Breast epithelium (tissue), 4 donors: ENCODE results near the gene PLA2G4A. TPM values are rescaled to one million over a fixed set of nuclear protein-coding genes. Genes with fewer than 3 reads are reported as not detected.

ENCODE experiments used
- DNase-seq, 2 donors: peaks; one replicate each; pipeline ENCODE4 v3.0.0-alpha.2; 2019; ENCODE audit warnings: low spot score in 2 of 2
- H3K27ac ChIP-seq, 2 donors: fragments of 200-600 bp; sonication (generic) in 1 of 2; one replicate each; pipeline ENCODE4 v1.5.1; 2016 to 2019; ENCODE audit warnings: mild to moderate bottlenecking in 1 of 2
- H3K27me3 ChIP-seq, 2 donors: fragments of 200-600 bp; sonication (generic) in 1 of 2; one replicate each; pipeline versions ENCODE4 v1.5.1 to v1.6.0; 2017 to 2019; ENCODE audit warnings: control low read depth in 1 of 2, mild to moderate bottlenecking in 1 of 2
- H3K36me3 ChIP-seq: fragments of 200-600 bp; one replicate; pipeline ENCODE4 v1.5.1; 2019
- H3K4me1 ChIP-seq, 2 donors: fragments of 200-600 bp; sonication (generic); one replicate each; pipeline ENCODE4 v1.5.1; 2016 to 2019; ENCODE audit warnings: control low read depth in 1 of 2
- H3K4me3 ChIP-seq, 3 donors: fragments of 200-600 bp; sonication (generic); 1 replicate in 2 of 3; 2 replicates in 1 of 3; pipeline ENCODE4 v1.5.1; 2016 to 2019; ENCODE audit warnings: mild to moderate bottlenecking in 3 of 3, moderate library complexity in 2 of 3
- H3K9me3 ChIP-seq, 2 donors: fragments of 200-600 bp; sonication (generic) in 1 of 2; one replicate each; pipeline ENCODE4 v1.5.1; 2016 to 2019; ENCODE audit warnings: control low read depth in 1 of 2
- POLR2A ChIP-seq: fragments of 450-650 bp; IDR thresholded peaks from one replicate; pipeline ENCODE4 v1.6.1; 2016; ENCODE audit warnings: antibody characterized with exemption, mild to moderate bottlenecking, moderate library complexity
- POLR2AphosphoS5 ChIP-seq, 3 donors: sonication (generic); formaldehyde crosslinking; IDR thresholded peaks; one replicate each; pipeline ENCODE4 v1.6.1; 2017; ENCODE audit warnings: antibody characterized with exemption in 3 of 3
- intact Hi-C: fragments of 100-400 bp; cut with DNase I; formaldehyde crosslinking; loops from one replicate; pipeline ENCODE4 v1.15.1; 2023; ENCODE audit warnings: low total_unique reads
- total RNA-seq, 3 donors: library from RNA; depleted of rRNA; stranded (reverse); fragments of >200 nt; gene quantifications; one replicate each; pipeline ENCODE4 v1.1.0, GENCODE V29; 2016
- TF ChIP-seq, protein P1 (sequence below), 3 donors: fragments of 450-650 bp; IDR thresholded peaks; one replicate each; pipeline ENCODE4 v1.5.1; 2016 to 2017; ENCODE audit warnings: antibody characterized with exemption in 3 of 3, mild to moderate bottlenecking in 3 of 3, moderate library complexity in 3 of 3

The PLA2G4A gene
- total RNA-seq, 3 donors from 2014 or later, result 5.6 to 13.3 (median 7.4) TPM

GRCh38 chr1:186899577-186899976 lies 70.8 kb downstream of the PLA2G4A start:
- no peak overlapping the region for H3K27ac ChIP-seq
- DNase-seq, result no peak
- TF ChIP-seq, protein P1, sequence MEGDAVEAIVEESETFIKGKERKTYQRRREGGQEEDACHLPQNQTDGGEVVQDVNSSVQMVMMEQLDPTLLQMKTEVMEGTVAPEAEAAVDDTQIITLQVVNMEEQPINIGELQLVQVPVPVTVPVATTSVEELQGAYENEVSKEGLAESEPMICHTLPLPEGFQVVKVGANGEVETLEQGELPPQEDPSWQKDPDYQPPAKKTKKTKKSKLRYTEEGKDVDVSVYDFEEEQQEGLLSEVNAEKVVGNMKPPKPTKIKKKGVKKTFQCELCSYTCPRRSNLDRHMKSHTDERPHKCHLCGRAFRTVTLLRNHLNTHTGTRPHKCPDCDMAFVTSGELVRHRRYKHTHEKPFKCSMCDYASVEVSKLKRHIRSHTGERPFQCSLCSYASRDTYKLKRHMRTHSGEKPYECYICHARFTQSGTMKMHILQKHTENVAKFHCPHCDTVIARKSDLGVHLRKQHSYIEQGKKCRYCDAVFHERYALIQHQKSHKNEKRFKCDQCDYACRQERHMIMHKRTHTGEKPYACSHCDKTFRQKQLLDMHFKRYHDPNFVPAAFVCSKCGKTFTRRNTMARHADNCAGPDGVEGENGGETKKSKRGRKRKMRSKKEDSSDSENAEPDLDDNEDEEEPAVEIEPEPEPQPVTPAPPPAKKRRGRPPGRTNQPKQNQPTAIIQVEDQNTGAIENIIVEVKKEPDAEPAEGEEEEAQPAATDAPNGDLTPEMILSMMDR (IDR thresholded peaks at IDR 0.05), result no peak
- TF ChIP-seq POLR2AphosphoS5 (IDR thresholded peaks at IDR 0.05) (no peak), POLR2A (no peak)
- no peak overlapping the region for H3K4me3 ChIP-seq
- intact Hi-C loops, result no loop called here
- no peaks in the 10 kb centered on the region for H3K9me3 ChIP-seq
- no peaks in the 10 kb centered on the region for H3K36me3 ChIP-seq
- H3K4me1 ChIP-seq, result no peaks in the 10 kb centered on the region
- H3K27me3 ChIP-seq, result no peaks in the 10 kb centered on the region

DNA sequence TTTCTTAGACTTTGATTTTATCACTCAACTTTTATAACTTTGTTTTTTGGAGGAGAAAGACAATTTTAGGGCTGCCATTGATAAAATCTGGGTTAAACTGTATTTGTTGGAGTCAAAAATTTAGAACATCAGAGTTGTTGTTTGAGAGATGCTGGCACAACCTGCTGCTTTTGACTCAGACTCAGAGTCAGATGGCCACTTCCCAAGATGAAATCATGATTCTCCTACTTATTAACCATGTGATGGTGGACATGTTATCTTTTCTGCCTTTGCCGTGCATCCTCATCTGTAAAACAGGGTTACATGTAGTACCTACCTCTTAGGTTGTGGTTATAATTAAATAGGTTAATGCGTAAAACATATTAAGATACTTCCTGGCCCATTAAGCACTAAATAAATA lies 71.2 kb downstream of the PLA2G4A start:
- Histone ChIP-seq H3K9me3 (no peaks in the 10 kb centered on the region), H3K27me3 (no peaks in the 10 kb centered on the region), H3K27ac (no peak overlapping the region), H3K36me3 (no peaks in the 10 kb centered on the region), H3K4me1 (no peaks in the 10 kb centered on the region), H3K4me3 (no peak overlapping the region)
- no peak for DNase-seq
- intact Hi-C loops, result no loop called here
- TF ChIP-seq POLR2A (no peak), POLR2AphosphoS5 (IDR thresholded peaks at IDR 0.05) (no peak)
- TF ChIP-seq, protein P1 (IDR thresholded peaks at IDR 0.05), result no peak

GRCh38 chr1:186900539-186901237 lies 71.9 kb downstream of the PLA2G4A start:
- no peaks in the 10 kb centered on the region for H3K4me1 ChIP-seq
- no peak overlapping the region for H3K27ac ChIP-seq
- intact Hi-C loops, result no loop called here

DNA sequence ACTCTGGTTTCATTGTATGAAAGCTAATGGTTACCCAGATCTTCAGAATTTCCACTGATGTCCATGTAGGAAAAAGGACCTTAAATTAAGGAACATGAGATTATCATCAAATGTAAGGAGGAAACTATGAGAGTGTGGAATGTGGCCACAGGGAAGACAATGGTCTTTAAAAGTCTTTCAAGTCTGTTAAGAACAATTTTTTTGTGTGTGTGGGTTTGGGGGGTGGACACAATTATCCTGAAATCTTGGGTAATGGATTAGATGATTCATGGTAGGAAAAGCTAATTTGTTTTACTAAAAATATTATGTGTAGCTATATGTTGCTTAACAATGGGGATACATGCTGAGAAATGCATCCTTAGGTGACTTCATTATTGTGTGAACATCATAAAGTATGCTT lies 72.9 kb downstream of the PLA2G4A start:
- no peak overlapping the region for H3K4me3 ChIP-seq
- H3K36me3 ChIP-seq, result no peaks in the 10 kb centered on the region
- H3K4me1 ChIP-seq, result no peaks in the 10 kb centered on the region
- no peak for DNase-seq
- TF ChIP-seq, protein P1 (IDR thresholded peaks at IDR 0.05), result no peak
- no peak for TF ChIP-seq POLR2A
- TF ChIP-seq POLR2AphosphoS5 (IDR thresholded peaks at IDR 0.05), result no peak
- H3K27me3 ChIP-seq, result no peaks in the 10 kb centered on the region
- intact Hi-C loops, result no loop called here
- H3K27ac ChIP-seq, result no peak overlapping the region
- no peaks in the 10 kb centered on the region for H3K9me3 ChIP-seq

More at GRCh38 chr1:186900539-186901237, 71.9 kb downstream of the PLA2G4A start:
- TF ChIP-seq, protein P1 (IDR thresholded peaks at IDR 0.05), result no peak
- TF ChIP-seq POLR2A, result no peak
- no peak for TF ChIP-seq POLR2AphosphoS5 (IDR thresholded peaks at IDR 0.05)
- H3K9me3 ChIP-seq, result no peaks in the 10 kb centered on the region
- no peak for DNase-seq
- H3K4me3 ChIP-seq, result no peak overlapping the region
- no peaks in the 10 kb centered on the region for H3K27me3 ChIP-seq
- no peaks in the 10 kb centered on the region for H3K36me3 ChIP-seq

- Histone ChIP-seq H3K9me3 (no peaks in the 10 kb centered on the region), H3K27me3 (no peaks in the 10 kb centered on the region), H3K4me1 (no peaks in the 10 kb centered on the region), H3K36me3 (no peaks in the 10 kb centered on the region), H3K27ac (no peak overlapping the region), H3K4me3 (no peak overlapping the region)
- no peak for DNase-seq
- TF ChIP-seq, protein P1 (IDR thresholded peaks at IDR 0.05), result no peak
- TF ChIP-seq POLR2AphosphoS5 (IDR thresholded peaks at IDR 0.05) (no peak), POLR2A (no peak)
- intact Hi-C loops, result no loop called here
These were observed 74.8 kb downstream of the PLA2G4A start for GRCh38 chr1:186903374-186904136.
